Astrocyte (in vitro differentiated cells and primary cell): ENCODE measurements around the gene ZSWIM3.

ENCODE experiments used
- CTCF ChIP-seq: IDR thresholded peaks from 2 replicates; pipeline ENCODE4 v1.5.1; 2011; ENCODE audit warnings: low read depth, mild to moderate bottlenecking, inconsistent platforms, low read length, moderate library complexity; ENCODE audit not compliant: insufficient read depth
- EZH2 ChIP-seq: IDR thresholded peaks from 2 replicates; pipeline ENCODE4 v1.6.1; 2012; ENCODE audit warnings: mild to moderate bottlenecking, low read length, inconsistent platforms; ENCODE audit not compliant: insufficient read depth

GRCh38 chr20:45894797-45895196 is 37.4 kb downstream of the ZSWIM3 start:
- TF ChIP-seq CTCF (no peak), EZH2 (no peak)
